ENCODE data around the gene ZNF416.

Gene ZNF416

GRCh38 chr19:57578487-57579205, at the start of gene ZNF416:
ZNF416 (minus strand) TSS chr19:57578911; CDS start chr19:57578704, 207 bp downstream.
- DNase-seq, result peak; percentile 93

GRCh38 chr19:57623091-57623490, 44.4 kb upstream of the ZNF416 start:
- DNase-seq, result no peak

- no peak for DNase-seq
These were observed 42.1 kb upstream of the ZNF416 start for GRCh38 chr19:57620673-57621348.

- no peak for DNase-seq
These were observed 36.6 kb upstream of the ZNF416 start for GRCh38 chr19:57615346-57615745.

GRCh38 chr19:57613941-57614743, 35.4 kb upstream of the ZNF416 start, which contains the start of gene ZNF134:
ZNF134 (plus strand) TSS chr19:57614242; CDS start chr19:57619469, 5,227 bp downstream.
- DNase-seq, result peak; percentile 89

GRCh38 chr19:57611113-57611512, 32.4 kb upstream of the ZNF416 start:
- DNase-seq, result no peak

GRCh38 chr19:57606931-57607330, 28.2 kb upstream of the ZNF416 start:
- DNase-seq, result no peak

GRCh38 chr19:57599761-57600383, 21.2 kb upstream of the ZNF416 start, which contains the start of gene ZNF530:
ZNF530 (plus strand) TSS chr19:57599885; CDS start chr19:57604346, 4,461 bp downstream.
- peak; percentile 85 for DNase-seq

- no peak for DNase-seq
These were observed 20.7 kb upstream of the ZNF416 start for GRCh38 chr19:57599377-57599760.

GRCh38 chr19:57587529-57587928, 8.8 kb upstream of the ZNF416 start:
- DNase-seq, result no peak

- DNase-seq, result peak; percentile 85
These were observed 5.1 kb upstream of the ZNF416 start, which contains the start of gene ZIK1 for GRCh38 chr19:57583521-57584416. ZIK1 (plus strand) TSS chr19:57584145; CDS start chr19:57584357, 212 bp downstream.

GRCh38 chr19:57583104-57583520, 4.4 kb upstream of the ZNF416 start:
- no peak for DNase-seq

- no peak for DNase-seq
These were observed 2.0 kb downstream of the ZNF416 start for GRCh38 chr19:57576661-57577060.

GRCh38 chr19:57572415-57572947, 6.2 kb downstream of the ZNF416 start:
- no peak for DNase-seq

GRCh38 chr19:57570707-57571106, 8.0 kb downstream of the ZNF416 start:
- no peak for DNase-seq

GRCh38 chr19:57566396-57567265, 12.1 kb downstream of the ZNF416 start:
- DNase-seq, result no peak

GRCh38 chr19:57563547-57563946, 15.2 kb downstream of the ZNF416 start:
- no peak for DNase-seq

GRCh38 chr19:57560049-57560491, 18.6 kb downstream of the ZNF416 start:
- peak; percentile 14 for DNase-seq

- peak; percentile 89 for DNase-seq
These were observed 19.2 kb downstream of the ZNF416 start, which contains the start of gene ZNF550 for GRCh38 chr19:57559404-57560025. ZNF550 (minus strand) TSS chr19:57559863; CDS start chr19:57559682, 181 bp downstream.

- DNase-seq, result peak; percentile 18
These were observed 19.7 kb downstream of the ZNF416 start for GRCh38 chr19:57559008-57559403.
